ENCODE results near the gene AQP6. TPM values are rescaled to one million over a fixed set of nuclear protein-coding genes. Genes with fewer than 3 reads are reported as not detected.
A peak's percentile ranks its signal among the peaks of the same experiment; 100 is the strongest.

AQP6 gene
- total and polyA plus RNA-seq, 10 donors: 0.03 to 0.36 TPM; not detected in 8

- Histone ChIP-seq H3K27me3 (replicated peaks in 1 of 7) (peaks cover 0 to 100% (median 29%) of the 10 kb centered on the region in 7 donors), H3K4me1 (peaks cover 3 to 24% (median 13%) of the 10 kb centered on the region in 6 donors), H3K36me3 (no peaks in the 10 kb centered on the region), H3K27ac (no peak within 1 kb of the TSS), H3K9me3 (no peaks in the 10 kb centered on the region), H3K4me3 (peak within 1 kb of the TSS in 5 of 8 donors; percentile 22 to 59 (median 24))
- no peak for DNase-seq
- WGBS, 5 donors: 5 to 10% (median 9%) methylated on average over 28 to 111 of the region's 111 CpGs
- TF ChIP-seq CTCF (IDR thresholded peaks at IDR 0.05 in 8 of 11, conservative IDR thresholded peaks at IDR 0.05 in 3 of 11) (no peak), POLR2A (IDR thresholded peaks at IDR 0.05) (no peak), POLR2AphosphoS5 (IDR thresholded peaks at IDR 0.05) (no peak)
- intact Hi-C loops (cut with DNase I; ENCODE audit: low total_unique reads): no loop called here
These were observed 11.4 kb upstream of the AQP6 start, which contains the start of gene AQP5 for GRCh38 chr12:49961111-49961922. Gene AQP5 (plus strand): TSS chr12:49961872. CDS start chr12:49962018, 146 bp downstream.

GRCh38 chr12:49961993-49962764 is 10.6 kb upstream of the AQP6 start:
- DNase-seq: no peak
- intact Hi-C loops (cut with DNase I; ENCODE audit: low total_unique reads): no loop called here
- 54 to 61% (median 58%) methylated on average over 8 to 37 of the region's 37 CpGs for WGBS, 5 donors
- peaks cover 4 to 28% (median 14%) of the 10 kb centered on the region in 6 donors for H3K4me1 ChIP-seq
- no peak overlapping the region for H3K27ac ChIP-seq
- H3K4me3 ChIP-seq: peak overlapping the region in 1 of 8 donors; percentile 59
- H3K9me3 ChIP-seq: no peaks in the 10 kb centered on the region
- H3K36me3 ChIP-seq: no peaks in the 10 kb centered on the region
- peaks cover 0 to 100% (median 26%) of the 10 kb centered on the region in 7 donors for H3K27me3 ChIP-seq (replicated peaks in 1 of 7)
- TF ChIP-seq CTCF (IDR thresholded peaks at IDR 0.05 in 8 of 11, conservative IDR thresholded peaks at IDR 0.05 in 3 of 11) (no peak), POLR2AphosphoS5 (IDR thresholded peaks at IDR 0.05) (no peak), POLR2A (IDR thresholded peaks at IDR 0.05) (no peak)

GRCh38 chr12:49962861-49963765 is 9.6 kb upstream of the AQP6 start:
- WGBS, 5 donors: 76 to 86% (median 82%) methylated on average over 17 to 21 of the region's 21 CpGs
- intact Hi-C loops (cut with DNase I; ENCODE audit: low total_unique reads): no loop called here
- Histone ChIP-seq H3K9me3 (no peaks in the 10 kb centered on the region), H3K4me1 (peaks cover 10 to 37% (median 23%) of the 10 kb centered on the region in 6 donors), H3K27me3 (replicated peaks in 1 of 7) (peaks cover 0 to 100% (median 35%) of the 10 kb centered on the region in 7 donors), H3K27ac (no peak overlapping the region), H3K36me3 (no peaks in the 10 kb centered on the region), H3K4me3 (no peak overlapping the region)
- TF ChIP-seq POLR2AphosphoS5 (IDR thresholded peaks at IDR 0.05) (no peak), CTCF (IDR thresholded peaks at IDR 0.05 in 8 of 11, conservative IDR thresholded peaks at IDR 0.05 in 3 of 11) (no peak), POLR2A (IDR thresholded peaks at IDR 0.05) (no peak)
- peak; percentile 71 for DNase-seq

Measured in spleen (tissue), 11 donors.